Neutrophil (primary cell): Measurements from ENCODE around the gene RMND1.

Source experiments
- H3K27ac ChIP-seq: fragments of 200-600 bp; sonication (generic); 2 replicates; pipeline ENCODE4 v1.5.1; 2016; ENCODE audit warnings: mild to moderate bottlenecking, moderate library complexity
- H3K27me3 ChIP-seq: fragments of 200-600 bp; sonication (generic); 2 replicates; pipeline ENCODE4 v1.6.0; 2016; ENCODE audit warnings: mild to moderate bottlenecking
- H3K36me3 ChIP-seq: fragments of 200-600 bp; sonication (generic); 2 replicates; pipeline ENCODE4 v1.5.1; 2017
- H3K4me1 ChIP-seq, 2 experiments: fragments of 200-600 bp in 1 of 2; sonication (generic) in 1 of 2; 1 replicate in 1 of 2; 2 replicates in 1 of 2; pipeline versions ENCODE4 v1.5.1 to v1.6.1; 2013 to 2016; ENCODE audit warnings: low read depth in 1 of 2, low read length in 1 of 2, mild to moderate bottlenecking in 1 of 2, moderate library complexity in 1 of 2; ENCODE audit not compliant: control insufficient read depth in 1 of 2, insufficient read depth in 1 of 2
- H3K4me3 ChIP-seq, 2 experiments: fragments of 200-600 bp in 1 of 2; sonication (generic) in 1 of 2; 1 replicate in 1 of 2; 2 replicates in 1 of 2; pipeline ENCODE4 v1.5.1; 2013 to 2016; ENCODE audit warnings: low read depth in 1 of 2, low read length in 1 of 2, mild to moderate bottlenecking in 1 of 2, moderate library complexity in 1 of 2
- H3K9me3 ChIP-seq: fragments of 200-600 bp; sonication (generic); 2 replicates; pipeline ENCODE4 v1.5.1; 2016
- TF ChIP-seq, protein P1 (sequence below): fragments of 200-600 bp; sonication (generic); IDR thresholded peaks from 2 replicates; pipeline ENCODE4 v1.5.1; 2016; ENCODE audit warnings: antibody characterized with exemption

Gene RMND1

DNA sequence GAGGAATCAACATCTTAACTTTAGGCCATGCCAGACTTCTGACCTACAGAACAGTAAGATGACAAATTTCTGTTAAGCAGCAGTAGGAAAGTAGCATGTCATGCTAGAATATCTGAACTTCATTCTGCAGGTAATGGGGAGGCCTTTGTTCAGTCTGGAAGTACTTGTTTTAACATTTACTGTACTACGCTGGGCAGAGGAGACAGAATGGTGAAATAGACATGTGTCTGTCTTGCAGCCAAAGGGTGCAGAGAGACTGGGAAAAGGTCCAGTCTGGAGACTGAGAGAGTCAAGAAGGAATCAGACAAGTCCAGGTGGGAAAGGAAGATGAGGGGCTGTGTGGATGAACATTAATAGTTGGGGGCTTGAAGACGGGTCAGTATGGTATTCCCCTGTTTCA lies 43.1 kb downstream of the RMND1 start:
- TF ChIP-seq, protein P1, sequence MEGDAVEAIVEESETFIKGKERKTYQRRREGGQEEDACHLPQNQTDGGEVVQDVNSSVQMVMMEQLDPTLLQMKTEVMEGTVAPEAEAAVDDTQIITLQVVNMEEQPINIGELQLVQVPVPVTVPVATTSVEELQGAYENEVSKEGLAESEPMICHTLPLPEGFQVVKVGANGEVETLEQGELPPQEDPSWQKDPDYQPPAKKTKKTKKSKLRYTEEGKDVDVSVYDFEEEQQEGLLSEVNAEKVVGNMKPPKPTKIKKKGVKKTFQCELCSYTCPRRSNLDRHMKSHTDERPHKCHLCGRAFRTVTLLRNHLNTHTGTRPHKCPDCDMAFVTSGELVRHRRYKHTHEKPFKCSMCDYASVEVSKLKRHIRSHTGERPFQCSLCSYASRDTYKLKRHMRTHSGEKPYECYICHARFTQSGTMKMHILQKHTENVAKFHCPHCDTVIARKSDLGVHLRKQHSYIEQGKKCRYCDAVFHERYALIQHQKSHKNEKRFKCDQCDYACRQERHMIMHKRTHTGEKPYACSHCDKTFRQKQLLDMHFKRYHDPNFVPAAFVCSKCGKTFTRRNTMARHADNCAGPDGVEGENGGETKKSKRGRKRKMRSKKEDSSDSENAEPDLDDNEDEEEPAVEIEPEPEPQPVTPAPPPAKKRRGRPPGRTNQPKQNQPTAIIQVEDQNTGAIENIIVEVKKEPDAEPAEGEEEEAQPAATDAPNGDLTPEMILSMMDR: no peak
- H3K36me3 ChIP-seq: peaks cover 29% of the 10 kb centered on the region
- H3K27ac ChIP-seq: no peak overlapping the region

DNA sequence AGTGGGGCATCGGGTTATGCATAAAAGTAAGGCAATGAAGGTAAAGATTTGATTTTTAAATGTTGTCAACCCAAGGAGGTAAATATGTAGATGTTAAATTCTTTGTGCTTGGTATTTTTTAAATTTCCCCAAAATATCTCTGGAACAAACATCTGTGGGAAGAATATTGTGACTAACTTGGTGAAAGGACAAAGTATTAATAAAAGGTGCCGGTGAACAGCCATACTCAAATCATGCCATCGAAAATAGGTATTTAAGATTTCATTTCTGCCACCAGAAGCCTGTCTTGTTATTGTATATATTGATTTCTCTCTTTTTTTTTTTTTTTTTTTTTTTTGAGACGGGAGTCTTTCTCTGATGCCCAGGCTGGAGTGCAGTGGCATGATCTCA lies 48.0 kb downstream of the RMND1 start:
- Histone ChIP-seq H3K27me3 (no peaks in the 10 kb centered on the region), H3K36me3 (peaks cover 21% of the 10 kb centered on the region), H3K9me3 (no peaks in the 10 kb centered on the region), H3K27ac (peak overlapping the region; percentile 13), H3K4me3 (no peak overlapping the region), H3K4me1 (no peaks in the 10 kb centered on the region)
- TF ChIP-seq, protein P1: no peak

More for the DNA sequence above, 43.1 kb downstream of the RMND1 start:
- Histone ChIP-seq H3K4me3 (no peak overlapping the region), H3K9me3 (no peaks in the 10 kb centered on the region), H3K4me1 (no peaks in the 10 kb centered on the region), H3K27me3 (no peaks in the 10 kb centered on the region)

DNA sequence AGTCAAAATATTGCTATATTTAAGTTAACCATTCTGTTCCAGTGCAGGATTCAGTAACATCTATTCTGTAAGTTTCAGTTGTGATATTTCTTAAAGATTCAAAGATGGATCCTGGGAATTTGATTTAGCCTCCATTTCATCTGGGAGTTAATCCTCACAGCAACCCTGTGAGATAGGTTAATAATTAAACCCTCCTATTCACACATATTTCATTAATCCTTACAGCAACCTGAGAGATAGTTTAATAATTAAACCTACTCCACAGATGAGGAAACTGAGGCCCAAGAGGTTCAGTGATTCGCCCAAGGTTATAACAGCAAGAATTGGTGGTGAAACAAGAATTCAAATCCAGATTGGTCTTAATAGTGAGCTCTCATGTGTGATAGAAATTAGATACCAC lies 49.7 kb downstream of the RMND1 start:
- TF ChIP-seq, protein P1: no peak
- H3K4me1 ChIP-seq: no peaks in the 10 kb centered on the region
- no peak overlapping the region for H3K27ac ChIP-seq
- no peak overlapping the region for H3K4me3 ChIP-seq
- no peaks in the 10 kb centered on the region for H3K27me3 ChIP-seq
- peaks cover 13% of the 10 kb centered on the region for H3K36me3 ChIP-seq
- H3K9me3 ChIP-seq: no peaks in the 10 kb centered on the region

DNA sequence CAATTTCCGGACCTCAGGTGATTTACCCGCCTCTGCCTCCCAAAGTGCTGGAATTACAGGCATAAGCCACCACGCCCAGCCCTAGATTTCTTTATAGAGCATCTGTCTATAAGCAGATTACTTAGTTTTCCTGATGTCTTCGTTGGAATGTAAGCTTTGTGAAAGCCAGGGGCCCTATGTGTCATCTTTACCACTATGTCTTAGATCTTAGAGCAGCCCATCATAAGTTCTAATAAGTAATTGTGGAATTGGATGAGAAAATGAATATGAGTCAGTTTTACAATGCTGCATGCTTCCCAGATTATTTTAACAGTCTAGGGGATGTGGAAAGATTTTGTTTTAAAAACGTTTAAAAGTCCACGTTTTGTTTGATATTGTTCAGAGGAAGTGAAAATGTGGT lies 51.5 kb downstream of the RMND1 start:
- Histone ChIP-seq H3K27me3 (no peaks in the 10 kb centered on the region), H3K27ac (no peak overlapping the region), H3K4me1 (no peaks in the 10 kb centered on the region), H3K36me3 (peaks cover 17% of the 10 kb centered on the region), H3K4me3 (no peak overlapping the region), H3K9me3 (no peaks in the 10 kb centered on the region)
- TF ChIP-seq, protein P1: no peak

DNA sequence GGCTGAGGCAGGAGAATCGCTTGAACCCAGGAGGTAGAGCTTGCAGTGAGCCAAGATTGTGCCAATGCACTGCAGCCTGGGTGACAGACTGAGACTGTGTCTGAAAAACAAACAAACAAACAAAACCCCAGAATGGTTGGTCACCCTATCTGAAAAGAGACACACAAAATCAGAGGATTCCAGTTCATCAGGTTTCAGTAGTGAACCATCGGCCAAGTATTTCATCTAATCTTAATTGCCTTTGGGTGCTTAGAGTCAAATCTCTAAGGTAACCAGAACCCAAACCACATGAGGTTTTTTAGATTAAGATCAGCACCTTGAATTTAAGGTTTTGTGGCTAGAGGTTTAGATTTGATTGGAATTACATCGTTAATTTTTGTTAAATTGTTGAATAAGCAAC lies 52.2 kb downstream of the RMND1 start:
- Histone ChIP-seq H3K4me1 (no peaks in the 10 kb centered on the region), H3K27me3 (no peaks in the 10 kb centered on the region), H3K4me3 (no peak overlapping the region), H3K9me3 (no peaks in the 10 kb centered on the region), H3K36me3 (peaks cover 11% of the 10 kb centered on the region), H3K27ac (peak overlapping the region; percentile 20)
- TF ChIP-seq, protein P1: no peak

DNA sequence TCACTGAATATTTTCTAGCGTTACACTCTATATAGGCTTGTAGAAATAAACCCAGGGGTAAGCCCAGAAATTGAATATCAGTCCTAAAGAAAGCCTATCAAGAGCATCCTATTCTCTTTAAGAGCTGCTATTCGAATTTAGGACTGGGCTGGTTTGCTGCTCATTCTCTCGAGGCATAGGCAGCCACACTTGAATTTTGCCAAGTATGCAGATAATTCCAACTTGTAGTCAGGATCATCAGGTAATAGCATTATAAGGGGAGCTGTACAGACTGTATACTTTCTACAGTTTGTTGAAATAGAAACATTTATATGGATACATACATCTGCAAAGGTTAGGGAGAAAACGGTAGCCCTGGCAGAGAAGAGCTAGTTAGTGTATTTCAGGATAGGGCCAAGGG lies 58.5 kb downstream of the RMND1 start:
- Histone ChIP-seq H3K27me3 (no peaks in the 10 kb centered on the region), H3K4me1 (peaks cover 32 to 36% of the 10 kb centered on the region in 2 experiments), H3K4me3 (no peak overlapping the region), H3K36me3 (peaks cover 3% of the 10 kb centered on the region), H3K9me3 (no peaks in the 10 kb centered on the region), H3K27ac (no peak overlapping the region)
- TF ChIP-seq, protein P1: no peak
